ENCODE results near the gene TPCN1. TPM values are rescaled to one million over a fixed set of nuclear protein-coding genes. Genes with fewer than 3 reads are reported as not detected.

The TPCN1 gene
- total RNA-seq, 2 donors from 2014 or later = 74.7 to 84.0 TPM

- Mint-ChIP-seq H3K27me3 (ENCODE audit: low read depth) (no peaks in the 10 kb centered on the region), H3K4me1 (ENCODE audit: low read depth) (peaks cover 41% of the 10 kb centered on the region), H3K36me3 (ENCODE audit: insufficient read depth in 2 of 2) (peaks cover 5 to 10% of the 10 kb centered on the region in 2 donors), H3K4me3 (peak within 1 kb of the TSS; percentile 82 to 92), H3K27ac (peak within 1 kb of the TSS; percentile 87), H3K9me3 (no peaks in the 10 kb centered on the region)
- ATAC-seq (replicated peaks in 1 of 2) = peak; percentile 67 to 68
- DNase-seq = peak; percentile 79 to 83
Measured at GRCh38 chr12:113185180-113186032, 35.9 kb upstream of the TPCN1 start, which contains the start of the genes DDX54 and RITA1. Gene DDX54 (minus strand): TSS chr12:113185478. CDS start chr12:113185451, 27 bp downstream. Gene RITA1 (plus strand): TSS chr12:113185721. CDS start chr12:113186747, 1,026 bp downstream.

- H3K4me3 Mint-ChIP-seq = peak overlapping the region; percentile 82 to 92
- ATAC-seq (replicated peaks in 1 of 2) = no peak
- H3K27me3 Mint-ChIP-seq (ENCODE audit: low read depth) = no peaks in the 10 kb centered on the region
- no peak for DNase-seq
- H3K27ac Mint-ChIP-seq = peak overlapping the region; percentile 81
- H3K9me3 Mint-ChIP-seq = no peaks in the 10 kb centered on the region
- H3K36me3 Mint-ChIP-seq (ENCODE audit: insufficient read depth in 2 of 2) = peaks cover 3 to 10% of the 10 kb centered on the region in 2 donors
- peaks cover 46% of the 10 kb centered on the region for H3K4me1 Mint-ChIP-seq (ENCODE audit: low read depth)
Measured at GRCh38 chr12:113186033-113186365, 35.3 kb upstream of the TPCN1 start.

- no peaks in the 10 kb centered on the region for H3K27me3 Mint-ChIP-seq (ENCODE audit: low read depth)
- ATAC-seq (replicated peaks in 1 of 2) (no peak), DNase-seq (no peak)
- peak overlapping the region; percentile 81 for H3K27ac Mint-ChIP-seq
- H3K9me3 Mint-ChIP-seq = no peaks in the 10 kb centered on the region
- H3K36me3 Mint-ChIP-seq (ENCODE audit: insufficient read depth in 2 of 2) = peaks cover 3 to 10% of the 10 kb centered on the region in 2 donors
- H3K4me1 Mint-ChIP-seq (ENCODE audit: low read depth) = peaks cover 46% of the 10 kb centered on the region
- H3K4me3 Mint-ChIP-seq = peak overlapping the region; percentile 82 to 92
Measured at GRCh38 chr12:113186666-113187325, 34.5 kb upstream of the TPCN1 start.

GRCh38 chr12:113189361-113189760 is 31.9 kb upstream of the TPCN1 start:
- ATAC-seq (replicated peaks in 1 of 2) (no peak), DNase-seq (no peak)
- H3K27ac Mint-ChIP-seq = no peak overlapping the region

GRCh38 chr12:113190761-113191160 is 30.5 kb upstream of the TPCN1 start:
- peaks cover 32% of the 10 kb centered on the region for H3K4me1 Mint-ChIP-seq (ENCODE audit: low read depth)
- peaks cover 3 to 10% of the 10 kb centered on the region in 2 donors for H3K36me3 Mint-ChIP-seq (ENCODE audit: insufficient read depth in 2 of 2)
- no peak overlapping the region for H3K27ac Mint-ChIP-seq
- DNase-seq (no peak), ATAC-seq (replicated peaks in 1 of 2) (no peak)
- H3K9me3 Mint-ChIP-seq = no peaks in the 10 kb centered on the region
- H3K27me3 Mint-ChIP-seq (ENCODE audit: low read depth) = no peaks in the 10 kb centered on the region
- H3K4me3 Mint-ChIP-seq = no peak overlapping the region

More at GRCh38 chr12:113189361-113189760, 31.9 kb upstream of the TPCN1 start:
- Mint-ChIP-seq H3K4me1 (ENCODE audit: low read depth) (peaks cover 36% of the 10 kb centered on the region), H3K27me3 (ENCODE audit: low read depth) (no peaks in the 10 kb centered on the region), H3K36me3 (ENCODE audit: insufficient read depth in 2 of 2) (peaks cover 3 to 10% of the 10 kb centered on the region in 2 donors), H3K4me3 (no peak overlapping the region), H3K9me3 (no peaks in the 10 kb centered on the region)

- no peak for ATAC-seq (replicated peaks in 1 of 2)
- H3K27ac Mint-ChIP-seq = no peak overlapping the region
- no peaks in the 10 kb centered on the region for H3K9me3 Mint-ChIP-seq
- H3K36me3 Mint-ChIP-seq (ENCODE audit: insufficient read depth in 2 of 2) = peaks cover 3 to 10% of the 10 kb centered on the region in 2 donors
- DNase-seq = no peak
- H3K4me1 Mint-ChIP-seq (ENCODE audit: low read depth) = peaks cover 29% of the 10 kb centered on the region
- no peak overlapping the region for H3K4me3 Mint-ChIP-seq
- no peaks in the 10 kb centered on the region for H3K27me3 Mint-ChIP-seq (ENCODE audit: low read depth)
Measured at GRCh38 chr12:113191227-113191626, 30.0 kb upstream of the TPCN1 start.

- DNase-seq (no peak), ATAC-seq (replicated peaks in 1 of 2) (no peak)
- Mint-ChIP-seq H3K27me3 (ENCODE audit: low read depth) (no peaks in the 10 kb centered on the region), H3K9me3 (no peaks in the 10 kb centered on the region), H3K27ac (no peak overlapping the region), H3K4me3 (no peak overlapping the region), H3K4me1 (ENCODE audit: low read depth) (peaks cover 20% of the 10 kb centered on the region), H3K36me3 (ENCODE audit: insufficient read depth in 2 of 2) (no peaks in the 10 kb centered on the region)
Measured at GRCh38 chr12:113194971-113195391, 26.3 kb upstream of the TPCN1 start.

GRCh38 chr12:113195598-113195997 is 25.7 kb upstream of the TPCN1 start:
- no peak overlapping the region for H3K4me3 Mint-ChIP-seq
- H3K36me3 Mint-ChIP-seq (ENCODE audit: insufficient read depth in 2 of 2) = no peaks in the 10 kb centered on the region
- peaks cover 15% of the 10 kb centered on the region for H3K4me1 Mint-ChIP-seq (ENCODE audit: low read depth)
- no peaks in the 10 kb centered on the region for H3K9me3 Mint-ChIP-seq
- no peak for DNase-seq
- no peak overlapping the region for H3K27ac Mint-ChIP-seq
- no peaks in the 10 kb centered on the region for H3K27me3 Mint-ChIP-seq (ENCODE audit: low read depth)
- ATAC-seq (replicated peaks in 1 of 2) = no peak

GRCh38 chr12:113196582-113196981 is 24.7 kb upstream of the TPCN1 start:
- ATAC-seq (replicated peaks in 1 of 2) = peak in 1 of 2 donors; percentile 2
- Mint-ChIP-seq H3K36me3 (ENCODE audit: insufficient read depth in 2 of 2) (no peaks in the 10 kb centered on the region), H3K27me3 (ENCODE audit: low read depth) (no peaks in the 10 kb centered on the region)

GRCh38 chr12:113196990-113197389 is 24.3 kb upstream of the TPCN1 start:
- ATAC-seq (replicated peaks in 1 of 2) (peak; percentile 97), DNase-seq (peak; percentile 68 to 71)
- Mint-ChIP-seq H3K4me1 (ENCODE audit: low read depth) (peaks cover 19% of the 10 kb centered on the region), H3K4me3 (no peak overlapping the region), H3K36me3 (ENCODE audit: insufficient read depth in 2 of 2) (no peaks in the 10 kb centered on the region), H3K27ac (no peak overlapping the region), H3K27me3 (ENCODE audit: low read depth) (no peaks in the 10 kb centered on the region), H3K9me3 (no peaks in the 10 kb centered on the region)

More at GRCh38 chr12:113196582-113196981, 24.7 kb upstream of the TPCN1 start:
- Mint-ChIP-seq H3K4me1 (ENCODE audit: low read depth) (peaks cover 19% of the 10 kb centered on the region), H3K4me3 (no peak overlapping the region), H3K27ac (no peak overlapping the region), H3K9me3 (no peaks in the 10 kb centered on the region)
- no peak for DNase-seq

GRCh38 chr12:113197518-113198077 is 23.7 kb upstream of the TPCN1 start:
- Mint-ChIP-seq H3K4me1 (ENCODE audit: low read depth) (peaks cover 19% of the 10 kb centered on the region), H3K36me3 (ENCODE audit: insufficient read depth in 2 of 2) (no peaks in the 10 kb centered on the region), H3K4me3 (no peak overlapping the region), H3K9me3 (no peaks in the 10 kb centered on the region), H3K27me3 (ENCODE audit: low read depth) (no peaks in the 10 kb centered on the region), H3K27ac (no peak overlapping the region)
- ATAC-seq (replicated peaks in 1 of 2) (no peak), DNase-seq (no peak)

GRCh38 chr12:113198296-113198695 is 23.0 kb upstream of the TPCN1 start:
- H3K27ac Mint-ChIP-seq = no peak overlapping the region
- no peaks in the 10 kb centered on the region for H3K9me3 Mint-ChIP-seq
- DNase-seq = no peak
- ATAC-seq (replicated peaks in 1 of 2) = no peak
- no peak overlapping the region for H3K4me3 Mint-ChIP-seq
- H3K27me3 Mint-ChIP-seq (ENCODE audit: low read depth) = no peaks in the 10 kb centered on the region
- peaks cover 19% of the 10 kb centered on the region for H3K4me1 Mint-ChIP-seq (ENCODE audit: low read depth)
- H3K36me3 Mint-ChIP-seq (ENCODE audit: insufficient read depth in 2 of 2) = no peaks in the 10 kb centered on the region

Measured in activated T-cell treated with anti-CD3 and anti-CD28 coated beads, Interleukin-2, amount 50 U/mL, for 72 hours (primary cell).